GM06990 (cell line): ENCODE results near the gene PLXNA4.

Experiments
- DNase-seq: peaks from one replicate; pipeline ENCODE4 v3.0.0-alpha.2; 2011; ENCODE audit not compliant: insufficient read length; ENCODE audit errors: extremely low read depth
- H3K27me3 ChIP-seq: replicated peaks from 2 replicates; pipeline ENCODE4 v1.6.0; 2011; ENCODE audit warnings: low read length; ENCODE audit not compliant: control insufficient read depth, insufficient read depth
- H3K36me3 ChIP-seq: 2 replicates; pipeline ENCODE4 v1.5.1; 2011; ENCODE audit warnings: low read length; ENCODE audit not compliant: control insufficient read depth, insufficient read depth
- H3K4me3 ChIP-seq: replicated peaks from 2 replicates; pipeline ENCODE4 v1.5.1; 2011; ENCODE audit warnings: low read depth, mild to moderate bottlenecking, control low read depth, low read length
- CTCF ChIP-seq: IDR thresholded peaks from 2 replicates; pipeline ENCODE4 v1.5.1; 2011; ENCODE audit warnings: low read length, control low read depth, mild to moderate bottlenecking, inconsistent platforms; ENCODE audit not compliant: insufficient read depth, poor library complexity, severe bottlenecking

Gene PLXNA4

GRCh38 chr7:132618271-132618955, 42.1 kb upstream of the PLXNA4 start:
- no peaks in the 10 kb centered on the region for H3K36me3 ChIP-seq
- TF ChIP-seq CTCF: no peak
- H3K4me3 ChIP-seq: no peak overlapping the region
- no peak for DNase-seq
- no peaks in the 10 kb centered on the region for H3K27me3 ChIP-seq

GRCh38 chr7:132614428-132615318, 38.4 kb upstream of the PLXNA4 start:
- no peak for DNase-seq
- Histone ChIP-seq H3K36me3 (no peaks in the 10 kb centered on the region), H3K27me3 (no peaks in the 10 kb centered on the region; the same call in none of the 2 replicates), H3K4me3 (no peak overlapping the region; the same call in 1 of the 2 replicates)
- TF ChIP-seq CTCF: no peak

- TF ChIP-seq CTCF: no peak
- no peak for DNase-seq
- H3K27me3 ChIP-seq: no peaks in the 10 kb centered on the region; the same call in none of the 2 replicates
- no peaks in the 10 kb centered on the region for H3K36me3 ChIP-seq
- no peak overlapping the region for H3K4me3 ChIP-seq
Observed at GRCh38 chr7:132613737-132614136, 37.5 kb upstream of the PLXNA4 start.

- no peak for DNase-seq
- Histone ChIP-seq H3K4me3 (no peak overlapping the region), H3K36me3 (no peaks in the 10 kb centered on the region), H3K27me3 (no peaks in the 10 kb centered on the region; the same call in none of the 2 replicates)
- no peak for TF ChIP-seq CTCF
Observed at GRCh38 chr7:132610995-132611394, 34.7 kb upstream of the PLXNA4 start.

GRCh38 chr7:132609906-132610520, 33.7 kb upstream of the PLXNA4 start:
- H3K4me3 ChIP-seq: no peak overlapping the region
- no peak for DNase-seq
- TF ChIP-seq CTCF: no peak
- H3K36me3 ChIP-seq: no peaks in the 10 kb centered on the region
- H3K27me3 ChIP-seq: no peaks in the 10 kb centered on the region; the same call in none of the 2 replicates
